GDM1 (cell line): ENCODE results near the gene PDZD2.
"Not testable (repeated sequence)": the region's sequence is repeated elsewhere in the genome, so short reads cannot be mapped to it uniquely, and the experiment has no call there.

Experiments
- DNase-seq: peaks from one replicate; lab custom pipeline; 2025; lab: John Stamatoyannopoulos, UW

The PDZD2 gene

DNA sequence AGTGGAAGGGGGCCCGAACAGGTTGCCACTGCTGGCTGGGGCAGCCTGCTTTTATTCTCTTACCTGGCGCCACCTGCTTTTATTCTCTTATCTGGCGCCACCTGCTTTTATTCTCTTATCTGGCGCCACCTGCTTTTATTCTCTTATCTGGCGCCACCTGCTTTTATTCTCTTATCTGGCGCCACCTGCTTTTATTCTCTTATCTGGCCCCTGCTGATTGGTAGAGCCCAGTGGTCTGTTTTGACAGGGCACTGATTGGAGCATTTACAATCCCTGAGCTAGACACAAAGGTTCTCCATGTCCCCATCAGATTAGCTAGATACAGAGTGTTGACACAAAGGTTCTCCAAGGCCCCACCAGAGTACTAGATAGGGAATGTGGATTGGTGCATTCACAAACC lies 52.5 kb downstream of the PDZD2 start:
- not testable (repeated sequence) for DNase-seq

DNA sequence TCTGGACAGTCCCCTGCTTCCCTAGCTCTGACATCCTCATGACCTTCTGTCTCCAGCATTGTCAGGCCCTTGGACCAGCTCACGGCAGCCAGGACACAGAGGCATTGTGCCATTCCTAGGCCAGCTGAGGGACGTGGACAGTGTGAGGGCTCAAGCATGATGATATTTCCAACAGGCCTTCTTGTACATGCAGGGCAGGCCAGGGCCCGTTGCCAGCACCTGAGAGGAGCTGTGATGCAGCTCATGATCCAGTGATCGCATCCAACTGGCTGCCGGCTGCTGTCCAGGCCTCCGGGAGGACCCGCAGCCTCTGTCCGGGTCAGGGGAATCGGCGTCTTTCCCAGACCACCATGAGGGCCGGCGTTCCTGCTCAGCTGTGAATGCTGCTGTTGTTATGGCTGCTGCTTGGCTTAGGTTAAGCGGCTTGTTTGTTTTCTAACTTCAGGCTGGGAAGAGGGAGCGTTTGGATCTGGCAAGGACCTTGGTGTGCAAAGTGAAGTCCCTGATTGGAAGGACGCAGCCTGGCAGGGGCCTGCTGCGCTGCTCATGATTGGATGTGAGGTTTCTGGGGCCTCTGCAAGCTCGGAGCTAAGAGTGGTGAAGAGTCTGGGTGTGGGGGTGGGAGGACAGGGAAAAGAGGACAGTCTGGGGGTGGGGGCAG lies 53.8 kb downstream of the PDZD2 start:
- DNase-seq, result no peak

DNA sequence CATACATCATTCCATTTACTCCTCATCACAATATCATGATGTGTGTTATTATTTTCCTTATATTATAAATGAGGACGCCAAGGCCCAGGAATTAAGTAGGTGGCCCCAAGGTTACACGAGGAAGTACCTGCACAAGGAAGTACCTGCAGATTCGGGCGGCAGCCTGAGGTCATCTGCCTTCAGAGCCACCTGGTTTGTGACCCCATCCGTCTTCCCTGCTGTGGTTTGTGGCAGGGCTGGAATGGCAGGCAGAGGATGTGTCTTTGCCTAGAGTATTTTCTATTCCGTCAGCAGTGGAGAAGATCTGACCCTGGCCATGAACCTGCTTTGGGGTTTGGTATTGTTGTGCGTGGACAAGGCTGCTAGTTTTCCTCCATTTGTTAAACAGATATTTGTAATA lies 59.7 kb downstream of the PDZD2 start:
- DNase-seq, result no peak

DNA sequence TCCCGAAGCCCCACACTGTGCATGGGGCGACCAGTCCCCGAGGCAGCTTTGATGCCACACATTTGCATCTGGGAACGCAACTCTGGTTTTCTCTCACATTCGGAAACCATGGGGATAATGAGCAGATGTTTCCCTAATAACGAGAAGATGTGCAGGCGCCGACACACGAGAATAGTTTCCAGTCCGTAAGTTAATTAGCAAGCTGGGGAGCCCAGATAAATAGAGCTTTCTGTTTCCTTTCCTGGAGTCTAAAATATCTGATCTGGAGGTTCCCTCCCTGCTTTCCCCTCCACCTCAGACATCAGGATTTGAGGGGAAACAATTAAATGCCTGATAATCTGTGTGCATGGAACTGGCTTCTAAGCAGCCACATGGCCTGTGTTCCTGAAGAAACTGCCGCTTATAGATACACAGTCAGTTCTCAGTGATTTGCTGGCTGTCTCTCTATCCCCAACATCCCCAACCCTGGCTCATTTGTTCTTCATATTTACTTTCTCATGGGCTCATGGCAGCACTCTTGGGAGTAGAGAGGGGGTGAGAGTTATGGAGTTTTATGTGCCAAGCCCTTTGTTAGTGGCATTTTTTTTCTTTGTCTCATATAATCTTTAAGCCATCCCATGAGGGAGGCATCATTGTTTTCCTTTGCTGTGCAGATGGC lies 62.8 kb downstream of the PDZD2 start:
- DNase-seq, result no peak

DNA sequence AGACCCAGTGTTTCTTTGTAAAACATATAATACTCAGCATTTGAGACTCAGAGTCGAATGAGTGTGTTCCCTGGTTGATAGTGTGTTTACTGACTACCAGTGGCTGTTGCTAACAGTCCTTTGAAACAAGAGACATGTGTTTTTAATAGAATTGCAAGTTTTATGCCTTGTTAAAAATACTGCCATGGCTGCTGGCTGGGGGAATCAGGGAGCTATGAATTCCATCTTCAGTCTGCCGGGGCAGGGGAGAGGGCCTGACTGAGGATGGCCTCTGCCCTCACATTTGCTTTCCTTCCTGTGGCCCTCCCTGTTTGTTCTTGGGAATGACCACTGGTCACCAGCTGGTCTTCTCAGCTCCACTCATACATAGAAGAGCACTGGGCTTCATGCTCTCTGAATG lies 63.8 kb downstream of the PDZD2 start:
- no peak for DNase-seq

DNA sequence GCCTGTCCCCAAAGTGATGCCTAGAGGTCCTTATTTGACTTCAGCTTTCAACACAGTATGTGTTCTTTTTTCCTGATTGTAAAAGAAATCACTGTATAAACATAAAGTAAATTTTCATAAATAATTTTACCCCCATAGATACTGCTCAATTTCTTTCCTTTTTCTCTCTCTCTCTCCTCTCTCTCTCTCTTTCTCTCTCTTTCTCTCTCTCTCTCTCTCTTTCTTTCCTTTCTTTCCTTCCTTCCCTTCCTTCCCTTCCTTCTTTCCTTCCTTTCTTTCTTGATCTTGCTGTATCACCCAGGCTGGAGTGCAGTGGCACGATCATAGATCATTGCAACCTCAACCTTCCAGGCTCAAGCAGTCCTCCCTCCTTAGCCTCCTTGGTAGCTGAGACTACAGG lies 64.8 kb downstream of the PDZD2 start:
- no peak for DNase-seq

DNA sequence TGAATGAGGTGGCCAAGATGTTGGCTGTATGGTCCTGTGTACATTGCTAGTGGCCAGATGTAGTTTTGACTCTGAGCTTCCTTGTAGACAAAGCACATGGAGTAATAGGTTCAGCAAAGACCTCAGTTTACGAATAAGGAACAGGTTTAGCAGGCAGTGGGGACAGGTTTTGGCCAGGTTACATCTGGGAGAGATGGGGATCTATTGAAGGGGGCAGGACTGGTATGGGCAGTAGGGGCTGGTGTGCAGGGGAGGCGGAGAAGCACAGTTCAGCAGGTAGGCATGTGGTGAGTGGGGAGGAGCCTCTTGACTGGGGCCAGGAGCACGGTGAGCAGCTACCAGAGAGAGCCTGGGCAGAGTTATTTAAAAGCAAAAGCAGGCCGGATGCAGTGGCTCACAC lies 67.3 kb downstream of the PDZD2 start:
- DNase-seq, result no peak

DNA sequence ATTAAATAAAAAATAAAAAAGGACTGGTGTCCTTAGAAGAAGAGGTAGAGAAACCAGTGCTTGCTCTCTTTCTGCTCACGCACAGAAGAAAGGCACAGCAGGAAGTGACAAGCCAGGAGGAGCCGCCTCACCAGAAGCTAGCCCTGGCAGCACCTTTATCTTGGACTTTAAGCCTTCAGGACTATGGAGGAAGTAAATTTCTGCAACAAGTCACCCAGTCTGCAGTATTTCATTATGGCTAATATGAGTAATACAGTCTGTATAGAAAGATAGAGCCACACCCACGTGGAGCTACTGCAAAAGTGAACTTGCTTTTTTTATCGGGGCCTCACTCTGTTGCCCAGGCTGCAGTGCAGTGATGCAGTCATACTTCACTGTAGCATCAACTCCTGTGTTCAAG lies 68.4 kb downstream of the PDZD2 start:
- DNase-seq, result no peak

DNA sequence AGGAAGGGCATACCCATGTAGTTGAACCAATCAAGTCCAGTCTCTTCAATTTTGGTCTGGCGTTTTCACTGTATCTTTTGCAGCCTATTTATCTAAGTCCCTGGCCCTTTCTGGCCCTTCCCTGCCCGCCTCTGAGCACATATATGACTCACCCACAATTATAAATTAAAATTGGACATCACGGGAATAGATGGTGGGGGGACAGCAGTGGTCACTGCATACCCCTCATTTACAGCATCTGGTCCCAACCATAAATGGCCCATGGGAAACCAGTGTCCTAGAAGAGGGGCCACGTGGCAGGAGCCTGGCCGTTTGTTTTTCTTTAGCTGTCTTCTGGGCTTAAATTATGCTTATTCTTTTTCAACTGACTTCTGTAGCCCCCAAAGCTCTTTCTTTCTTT lies 69.2 kb downstream of the PDZD2 start:
- DNase-seq, result no peak

DNA sequence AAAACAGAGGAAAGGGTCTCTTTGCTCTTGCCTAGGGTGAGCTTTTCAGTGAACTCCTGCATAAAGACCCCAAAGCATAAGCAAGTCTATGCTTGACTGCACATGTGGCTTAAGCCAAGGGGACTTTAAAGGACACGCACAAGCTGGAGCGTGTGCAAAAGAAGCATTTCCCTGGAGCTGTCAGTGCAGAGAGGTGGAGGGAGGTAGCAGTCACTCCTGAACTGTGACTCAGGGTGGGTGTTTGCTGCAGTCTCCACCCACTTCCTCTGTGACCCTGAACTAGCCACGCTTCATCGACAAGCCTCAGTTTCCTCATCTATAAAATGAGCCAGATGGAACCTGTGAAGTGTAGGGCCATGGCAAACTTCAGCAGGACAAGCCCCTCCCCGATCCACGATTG lies 72.4 kb downstream of the PDZD2 start:
- no peak for DNase-seq

DNA sequence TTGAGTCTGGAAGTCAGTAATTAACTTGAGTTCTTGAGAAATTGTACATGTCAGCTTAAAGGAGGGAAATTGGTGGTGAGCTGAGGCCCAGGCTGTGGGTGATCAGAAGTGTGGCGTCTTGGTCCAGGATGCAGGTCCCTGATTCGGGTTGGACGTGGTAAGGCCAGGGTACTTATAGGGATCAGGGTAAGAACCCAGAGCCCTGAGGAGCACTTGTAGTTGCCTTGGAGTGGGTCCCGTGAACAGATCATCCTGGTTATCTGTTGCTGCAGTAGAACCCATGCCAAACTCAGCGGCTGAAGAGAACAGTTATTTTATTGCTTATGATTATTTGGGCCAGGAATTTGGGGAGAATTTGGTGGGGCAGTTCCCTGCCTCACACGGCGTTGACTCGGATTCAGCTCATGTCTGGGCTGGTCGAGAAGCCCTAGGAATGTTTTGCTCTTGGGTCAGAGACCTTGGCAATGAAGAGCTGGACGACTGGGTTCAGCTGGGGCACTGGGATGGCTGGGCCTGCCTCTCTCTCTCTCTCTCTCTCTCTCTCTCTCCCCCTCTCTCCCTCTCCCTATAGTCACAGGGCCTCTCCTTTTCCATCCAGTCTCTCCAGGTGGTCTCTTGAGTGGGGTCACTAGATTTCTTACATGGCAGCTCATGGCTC lies 73.1 kb downstream of the PDZD2 start:
- DNase-seq, result no peak

DNA sequence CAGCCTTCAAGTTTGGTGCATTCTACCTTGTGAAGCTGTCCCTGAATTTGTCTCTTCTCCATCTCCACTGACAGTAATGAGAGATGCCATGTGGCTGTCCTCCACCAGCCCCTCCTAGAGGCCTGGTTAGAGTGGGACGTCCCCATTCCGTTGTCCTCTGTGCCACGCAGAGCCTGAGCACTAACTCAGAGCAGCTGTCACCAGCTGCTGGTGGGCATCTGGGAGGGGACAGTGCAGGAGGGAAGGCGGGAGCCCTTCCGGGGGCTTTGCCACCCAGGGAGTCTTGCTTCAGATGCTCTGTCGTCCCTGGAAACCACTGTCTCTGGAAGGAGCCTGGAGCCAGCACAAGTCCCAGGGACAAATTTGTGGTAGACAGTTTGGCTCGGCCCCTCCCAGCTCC lies 78.6 kb downstream of the PDZD2 start:
- DNase-seq, result no peak

DNA sequence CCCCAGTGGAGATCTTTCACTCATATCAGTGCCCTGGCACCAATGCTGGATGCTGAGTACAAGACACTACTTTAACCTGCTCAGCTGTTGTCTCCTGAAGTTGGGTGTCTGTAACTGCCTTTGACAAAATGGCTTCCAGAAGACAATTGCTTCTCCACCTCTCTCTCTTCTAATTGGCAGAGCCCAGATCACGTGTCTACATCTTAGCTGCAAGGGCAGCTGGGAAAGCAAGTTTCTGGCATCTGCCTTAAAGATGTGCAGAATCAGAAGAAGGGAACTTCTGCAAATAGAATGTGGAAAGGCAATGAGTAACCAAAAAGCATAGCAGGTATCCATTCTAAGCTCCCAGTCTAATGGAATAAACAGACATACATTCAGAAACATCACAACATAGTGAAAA lies 81.1 kb downstream of the PDZD2 start:
- no peak for DNase-seq

DNA sequence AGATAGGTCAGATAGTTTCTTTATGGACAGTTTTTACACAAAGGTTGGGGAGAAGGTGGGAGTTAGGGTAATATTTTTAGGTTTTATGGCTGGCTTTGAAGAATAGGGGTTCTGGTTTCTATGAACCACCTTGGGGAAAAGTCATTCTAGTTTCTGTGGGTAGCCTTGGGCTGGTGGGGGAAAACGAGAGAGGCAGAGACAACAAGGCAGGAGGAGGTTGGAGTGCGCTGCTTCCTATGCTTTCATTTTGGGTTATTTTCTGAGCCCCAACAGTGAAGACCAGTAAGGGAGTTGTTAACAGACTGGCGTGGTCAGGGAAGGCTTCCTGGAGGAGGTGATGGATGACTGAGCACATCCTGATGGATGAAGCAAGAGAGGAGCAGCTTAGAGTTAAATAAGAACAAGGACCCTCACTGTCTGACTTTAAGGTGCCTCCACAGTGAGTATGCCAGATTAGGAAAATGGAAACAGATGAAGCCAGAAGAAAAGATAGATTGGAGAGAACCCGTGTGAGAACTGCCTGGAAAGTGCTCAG lies 81.9 kb downstream of the PDZD2 start:
- DNase-seq, result no peak

DNA sequence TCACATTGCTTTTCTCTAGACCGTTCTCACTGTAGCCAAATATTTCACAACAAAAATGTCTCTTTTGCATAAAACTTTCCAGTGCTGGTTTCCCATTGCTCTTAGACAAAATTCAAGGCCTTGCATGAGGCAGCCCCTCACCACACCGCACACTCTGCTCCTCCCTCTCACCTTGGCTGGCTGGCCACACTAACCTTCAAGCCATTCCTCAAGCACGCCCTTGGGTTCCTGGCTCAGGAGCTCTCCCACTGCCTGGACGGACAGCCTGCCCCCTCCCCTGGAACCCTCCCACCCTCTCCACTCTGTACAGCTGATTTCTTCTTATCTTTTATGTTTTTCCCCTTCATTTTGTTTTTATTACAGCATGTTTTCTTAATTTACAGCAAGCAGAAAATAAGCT lies 83.2 kb downstream of the PDZD2 start:
- no peak for DNase-seq

DNA sequence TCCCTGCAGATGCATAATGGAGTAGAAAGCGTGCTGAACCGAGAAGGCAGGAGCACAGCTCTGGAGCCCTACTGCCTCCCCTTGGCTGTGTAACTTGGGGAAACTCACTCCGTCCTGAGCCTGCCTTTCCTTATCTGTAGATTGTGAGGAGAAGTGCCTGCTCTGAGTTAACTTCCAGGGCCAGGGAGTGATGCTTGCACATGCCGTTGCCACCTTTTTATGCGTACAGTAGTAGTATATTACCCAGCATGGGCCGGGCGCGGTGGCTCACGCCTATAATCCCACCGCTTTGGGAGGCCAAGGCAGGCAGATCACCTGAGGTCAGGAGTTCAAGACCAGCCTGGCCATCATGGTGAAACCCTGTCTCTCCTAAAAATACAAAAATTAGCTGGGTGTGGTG lies 87.1 kb downstream of the PDZD2 start:
- DNase-seq, result no peak

DNA sequence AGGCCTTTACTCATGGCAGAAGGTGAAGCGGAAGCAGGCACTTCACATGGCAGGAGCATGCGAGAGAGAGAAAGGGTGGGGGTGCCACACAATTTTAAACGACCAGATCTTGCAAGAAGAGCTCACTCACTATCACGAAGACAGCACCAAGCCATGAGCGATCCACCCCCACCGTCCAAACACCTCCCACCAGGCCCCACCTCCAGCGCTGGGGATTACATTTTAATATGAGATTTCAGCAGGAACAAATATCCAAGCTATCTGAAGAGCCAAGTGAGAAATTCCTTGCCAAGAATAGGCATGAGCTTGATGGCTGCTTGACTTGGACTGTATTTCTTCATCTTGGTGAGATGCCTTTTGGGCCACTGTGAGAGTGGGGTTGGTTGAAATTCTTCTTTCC lies 88.0 kb downstream of the PDZD2 start:
- DNase-seq, result no peak

DNA sequence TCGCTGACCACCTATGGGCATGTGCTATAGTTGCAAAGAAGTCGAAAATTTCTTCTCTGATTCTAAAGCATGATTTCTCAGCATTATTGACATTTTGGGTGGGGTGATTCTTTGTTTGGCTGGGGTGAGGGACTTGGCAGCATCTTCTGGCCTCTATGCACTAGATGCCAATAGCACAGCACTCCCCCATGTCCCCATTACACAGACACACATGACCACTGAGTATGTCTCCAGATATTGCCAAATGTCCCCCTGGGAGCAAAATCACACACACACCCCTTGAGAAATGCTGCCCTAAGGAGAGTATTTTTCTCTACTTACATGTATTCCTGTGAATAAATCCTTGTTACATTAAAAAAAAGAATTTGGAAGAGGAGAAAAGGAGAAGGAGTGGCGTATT lies 89.1 kb downstream of the PDZD2 start:
- no peak for DNase-seq

DNA sequence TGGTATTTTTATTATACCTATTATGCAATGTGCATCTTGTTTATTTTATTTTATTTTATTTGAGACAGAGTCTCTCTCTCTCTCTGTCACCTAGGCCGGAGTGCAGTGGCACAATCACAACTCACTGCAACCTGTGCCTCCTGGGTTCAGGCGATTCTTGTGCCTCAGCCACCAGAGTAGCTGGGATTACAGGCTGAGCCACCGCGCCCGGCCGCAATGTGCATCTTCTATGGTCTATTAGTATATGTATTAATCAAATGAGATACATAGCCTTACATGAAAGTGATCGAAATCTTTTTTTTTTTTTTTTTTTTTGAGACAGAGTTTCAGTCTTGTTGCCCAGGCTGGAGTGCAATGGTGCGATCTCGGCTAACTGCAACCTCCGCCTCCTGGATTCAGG lies 89.9 kb downstream of the PDZD2 start:
- DNase-seq, result not testable (repeated sequence)

DNA sequence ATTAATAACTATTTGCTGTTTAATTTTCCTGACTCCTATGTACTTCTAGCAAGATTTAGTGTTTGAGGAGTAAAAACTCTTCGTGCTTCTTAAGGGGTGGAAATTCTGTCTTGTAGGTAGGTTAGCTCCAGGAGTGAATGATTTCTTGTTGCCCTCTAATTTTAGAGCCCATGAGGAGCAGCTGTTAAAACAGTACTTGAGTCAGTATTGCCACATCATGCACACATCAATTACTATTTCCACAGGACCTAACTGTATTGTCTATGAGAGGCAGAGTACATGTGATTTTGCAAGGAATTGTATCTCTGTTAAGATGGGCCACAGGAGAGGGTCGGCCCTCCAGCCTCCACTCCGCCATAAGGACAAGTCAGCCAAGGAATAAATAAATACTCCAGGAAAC lies 91.2 kb downstream of the PDZD2 start:
- DNase-seq, result no peak

DNA sequence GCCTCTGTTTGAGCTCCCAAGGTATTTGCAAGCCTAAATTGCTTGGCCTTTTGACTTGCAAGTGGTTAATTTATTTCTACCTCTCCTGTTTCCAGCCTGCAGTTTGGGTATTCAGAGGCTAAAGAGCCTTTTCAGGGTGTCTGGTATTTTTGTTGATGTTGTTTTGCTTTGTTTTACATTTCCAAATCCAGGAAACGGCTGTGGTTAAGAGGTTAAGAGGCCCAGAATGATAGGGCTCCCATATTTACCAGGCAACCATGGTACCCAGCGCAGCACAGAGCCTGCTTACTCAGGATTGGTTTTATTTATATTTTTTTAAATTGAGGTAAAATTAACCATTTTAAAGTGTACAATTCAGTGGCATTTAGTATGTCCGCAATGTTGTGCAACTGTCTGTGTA lies 92.1 kb downstream of the PDZD2 start:
- no peak for DNase-seq

DNA sequence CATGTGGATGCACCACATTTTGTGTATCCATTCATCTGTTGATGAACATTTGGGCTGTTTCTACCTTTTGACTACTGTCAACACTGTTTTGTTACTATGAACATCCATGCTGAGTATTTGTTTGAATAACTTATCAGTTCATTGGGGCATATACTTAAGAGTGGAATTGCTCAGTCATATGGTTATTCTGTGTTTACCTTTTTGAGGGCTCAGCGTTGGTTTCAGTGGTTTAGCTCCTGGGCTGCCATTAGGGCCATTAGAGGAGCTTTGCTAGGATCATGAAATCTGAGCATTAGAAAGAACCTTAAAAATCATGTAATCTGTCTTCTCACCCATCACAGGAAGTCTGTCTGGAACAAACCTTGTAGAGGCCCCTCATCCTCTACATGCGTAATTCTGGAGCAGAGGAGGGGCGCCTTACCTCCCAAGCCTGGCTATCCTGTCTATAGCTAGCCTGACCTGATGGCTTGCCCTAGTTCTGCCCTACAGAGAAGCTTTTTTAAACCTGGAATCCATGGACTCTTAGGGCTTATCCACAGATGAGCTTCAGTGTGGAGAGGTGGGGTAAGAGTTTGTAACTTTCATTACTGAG lies 92.9 kb downstream of the PDZD2 start:
- DNase-seq, result no peak

DNA sequence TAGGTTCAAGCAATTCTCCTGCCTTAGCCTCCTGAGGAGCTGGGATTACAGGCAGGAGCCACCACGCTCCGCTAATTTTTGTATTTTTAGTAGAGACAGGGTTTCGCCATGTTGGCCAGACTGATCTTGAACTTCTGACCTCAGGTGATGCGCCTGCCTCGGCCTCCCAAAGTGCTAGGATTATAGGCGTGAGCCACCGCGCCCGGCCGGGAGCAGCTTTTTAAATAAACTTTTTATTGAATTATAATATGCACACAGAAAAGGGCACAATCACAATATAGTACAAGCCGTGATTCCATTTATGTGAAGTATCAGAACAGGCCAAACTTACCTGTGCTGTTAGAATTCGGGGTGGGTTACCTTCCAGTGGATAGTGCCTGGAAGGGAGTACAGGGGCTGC lies 93.9 kb downstream of the PDZD2 start:
- not testable (repeated sequence) for DNase-seq
